Parietal lobe (tissue), 1 donor: Measurements from ENCODE around the gene LTN1. TPM values are rescaled to one million over a fixed set of nuclear protein-coding genes. Genes with fewer than 3 reads are reported as not detected.

Experiments used
- total RNA-seq: library from RNA; depleted of rRNA; stranded (reverse); fragments of >200 nt; gene quantifications from one replicate; pipeline ENCODE4 v1.2.3, GENCODE V29; 2014

LTN1 gene, protein sequence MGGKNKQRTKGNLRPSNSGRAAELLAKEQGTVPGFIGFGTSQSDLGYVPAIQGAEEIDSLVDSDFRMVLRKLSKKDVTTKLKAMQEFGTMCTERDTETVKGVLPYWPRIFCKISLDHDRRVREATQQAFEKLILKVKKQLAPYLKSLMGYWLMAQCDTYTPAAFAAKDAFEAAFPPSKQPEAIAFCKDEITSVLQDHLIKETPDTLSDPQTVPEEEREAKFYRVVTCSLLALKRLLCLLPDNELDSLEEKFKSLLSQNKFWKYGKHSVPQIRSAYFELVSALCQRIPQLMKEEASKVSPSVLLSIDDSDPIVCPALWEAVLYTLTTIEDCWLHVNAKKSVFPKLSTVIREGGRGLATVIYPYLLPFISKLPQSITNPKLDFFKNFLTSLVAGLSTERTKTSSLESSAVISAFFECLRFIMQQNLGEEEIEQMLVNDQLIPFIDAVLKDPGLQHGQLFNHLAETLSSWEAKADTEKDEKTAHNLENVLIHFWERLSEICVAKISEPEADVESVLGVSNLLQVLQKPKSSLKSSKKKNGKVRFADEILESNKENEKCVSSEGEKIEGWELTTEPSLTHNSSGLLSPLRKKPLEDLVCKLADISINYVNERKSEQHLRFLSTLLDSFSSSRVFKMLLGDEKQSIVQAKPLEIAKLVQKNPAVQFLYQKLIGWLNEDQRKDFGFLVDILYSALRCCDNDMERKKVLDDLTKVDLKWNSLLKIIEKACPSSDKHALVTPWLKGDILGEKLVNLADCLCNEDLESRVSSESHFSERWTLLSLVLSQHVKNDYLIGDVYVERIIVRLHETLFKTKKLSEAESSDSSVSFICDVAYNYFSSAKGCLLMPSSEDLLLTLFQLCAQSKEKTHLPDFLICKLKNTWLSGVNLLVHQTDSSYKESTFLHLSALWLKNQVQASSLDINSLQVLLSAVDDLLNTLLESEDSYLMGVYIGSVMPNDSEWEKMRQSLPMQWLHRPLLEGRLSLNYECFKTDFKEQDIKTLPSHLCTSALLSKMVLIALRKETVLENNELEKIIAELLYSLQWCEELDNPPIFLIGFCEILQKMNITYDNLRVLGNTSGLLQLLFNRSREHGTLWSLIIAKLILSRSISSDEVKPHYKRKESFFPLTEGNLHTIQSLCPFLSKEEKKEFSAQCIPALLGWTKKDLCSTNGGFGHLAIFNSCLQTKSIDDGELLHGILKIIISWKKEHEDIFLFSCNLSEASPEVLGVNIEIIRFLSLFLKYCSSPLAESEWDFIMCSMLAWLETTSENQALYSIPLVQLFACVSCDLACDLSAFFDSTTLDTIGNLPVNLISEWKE (N-terminal part only)
- 62.3 TPM for total RNA-seq

DNA sequence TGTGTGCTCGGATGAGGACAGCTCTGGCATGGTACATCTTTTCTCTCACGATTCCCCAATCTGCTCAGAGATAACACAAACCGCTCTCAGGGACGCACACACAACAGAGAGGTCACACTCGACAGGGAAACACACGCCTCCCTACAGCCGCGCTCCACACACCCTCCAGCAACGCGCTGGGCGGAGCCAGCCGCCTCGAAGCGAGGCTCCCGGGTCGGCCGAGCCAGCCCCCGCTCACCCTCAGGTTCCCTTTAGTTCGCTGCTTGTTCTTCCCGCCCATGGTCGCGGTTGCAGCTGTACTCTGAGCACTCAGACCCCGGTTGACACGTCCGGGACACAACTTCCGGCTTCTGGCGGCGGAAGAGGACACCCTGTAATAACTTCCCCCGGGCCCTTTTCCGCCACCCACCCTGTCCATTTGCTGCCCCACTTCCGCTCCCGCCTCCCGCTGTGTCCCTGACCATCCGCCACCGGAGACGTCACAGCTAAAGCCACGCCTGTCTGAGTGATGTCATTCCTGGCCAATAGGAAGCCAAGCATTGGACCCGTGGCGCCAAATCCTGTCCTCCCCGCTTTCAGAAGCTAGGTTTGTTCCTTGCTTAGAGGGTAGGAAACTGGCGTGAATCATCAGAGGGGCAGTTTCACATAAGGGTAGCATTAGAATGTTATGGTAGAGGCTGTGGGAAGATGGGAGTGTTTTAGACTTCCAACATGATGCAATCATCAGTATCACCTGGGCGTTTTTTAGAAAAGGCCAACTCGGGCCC lies at the start of gene LTN1:
Gene LTN1 (minus strand): TSS at position 352 of the 767 bp plus-strand sequence. CDS start 72 bp downstream, at position 280.

GRCh38 chr21:29024474-29025327 lies 32.0 kb upstream of the LTN1 start, which contains the start of gene USP16:
TSS of gene USP16 (plus strand) at chr21:29024668. CDS start at chr21:29027914, 3,246 bp downstream.

Other genes with a start within 250 kb of the LTN1 start
- gene RWDD2B, start 26.5 kb upstream of the LTN1 start, total RNA-seq: 5.0 TPM
- 36.3 TPM for gene USP16, start 31.8 kb upstream of the LTN1 start, total RNA-seq
- 206 TPM for gene CCT8, start 80.8 kb upstream of the LTN1 start, total RNA-seq
- gene MAP3K7CL, start 137.8 kb upstream of the LTN1 start, total RNA-seq: 3.8 TPM